HepG2 (cell line): ENCODE data around the gene NDUFS1. TPM values are rescaled to one million over a fixed set of nuclear protein-coding genes. Genes with fewer than 3 reads are reported as not detected.
A peak's percentile ranks its signal among the peaks of the same experiment; 100 is the strongest.

Experiments
- ATF5 ChIP-seq: sonication (generic); formaldehyde crosslinking; IDR thresholded peaks from 2 replicates; pipeline ENCODE4 v1.4.0; 2020; ENCODE audit warnings: mild to moderate bottlenecking, low read depth, missing genetic modification reagents
- DBP ChIP-seq: sonication (generic); formaldehyde crosslinking; IDR thresholded peaks from 2 replicates; pipeline ENCODE4 v1.4.0; 2020; ENCODE audit warnings: missing genetic modification reagents; ENCODE audit errors: not compliant biosample characterization
- FOXP4 ChIP-seq: sonication (generic); formaldehyde crosslinking; IDR thresholded peaks from 2 replicates; pipeline ENCODE4 v1.4.0; 2020; ENCODE audit warnings: missing genetic modification reagents
- GZF1 ChIP-seq: sonication (generic); formaldehyde crosslinking; IDR thresholded peaks from 2 replicates; pipeline ENCODE4 v1.5.1; 2020; ENCODE audit warnings: mild to moderate bottlenecking, missing genetic modification reagents
- HOXA9 ChIP-seq: sonication (generic); formaldehyde crosslinking; IDR thresholded peaks from 2 replicates; pipeline ENCODE4 v1.8.1; 2022; ENCODE audit warnings: missing genetic modification reagents, mild to moderate bottlenecking, moderate library complexity, borderline replicate concordance
- IRF2 ChIP-seq: IDR thresholded peaks from 2 replicates; pipeline ENCODE4 v1.6.1; 2018; ENCODE audit warnings: missing genetic modification reagents, missing compliant biosample characterization
- KLF6 ChIP-seq: IDR thresholded peaks from 2 replicates; pipeline ENCODE4 v1.8.0; 2016; ENCODE audit warnings: missing biosample characterization, missing genetic modification reagents
- PRDM4 ChIP-seq: sonication (generic); formaldehyde crosslinking; IDR thresholded peaks from 2 replicates; pipeline ENCODE4 v1.9.0; 2021; ENCODE audit warnings: missing genetic modification reagents, borderline replicate concordance
- SOX6 ChIP-seq, 2 experiments: fragments of 450-650 bp in 1 of 2; sonication (generic) in 1 of 2; formaldehyde crosslinking in 1 of 2; IDR thresholded peaks; 2 replicates each; pipeline versions ENCODE4 v1.4.0 to v1.6.1; 2017 to 2020; ENCODE audit warnings: antibody characterized with exemption in 1 of 2, mild to moderate bottlenecking in 1 of 2, missing genetic modification reagents in 1 of 2
- TMF1 ChIP-seq: sonication (generic); formaldehyde crosslinking; IDR thresholded peaks from 2 replicates; pipeline ENCODE4 v1.8.1; 2022; ENCODE audit warnings: low read depth, missing genetic modification reagents
- U2AF1 ChIP-seq: fragments of 200-400 bp; formaldehyde crosslinking; optimal IDR thresholded peaks from 2 replicates; pipeline ENCODE3; 2017; ENCODE audit warnings: mild to moderate bottlenecking, low read depth, low read length
- ZBTB26 ChIP-seq: IDR thresholded peaks from 2 replicates; pipeline ENCODE4 v1.6.1; 2016; ENCODE audit warnings: missing compliant biosample characterization, missing genetic modification reagents, borderline replicate concordance
- ZFP36L2 ChIP-seq: sonication (generic); formaldehyde crosslinking; IDR thresholded peaks from 2 replicates; pipeline ENCODE4 v1.4.0; 2020; ENCODE audit warnings: missing genetic modification reagents
- ZNF382 ChIP-seq: sonication (generic); formaldehyde crosslinking; IDR thresholded peaks from 2 replicates; pipeline ENCODE4 v1.5.0; 2020; ENCODE audit warnings: missing genetic modification reagents, mild to moderate bottlenecking, borderline replicate concordance
- ZNF556 ChIP-seq: sonication (generic); formaldehyde crosslinking; IDR thresholded peaks from 2 replicates; pipeline ENCODE4 v1.4.0; 2020; ENCODE audit warnings: mild to moderate bottlenecking, missing genetic modification reagents, borderline replicate concordance
- ZNF564 ChIP-seq: sonication (generic); formaldehyde crosslinking; IDR thresholded peaks from 2 replicates; pipeline ENCODE4 v1.8.1; 2023; ENCODE audit warnings: mild to moderate bottlenecking, missing genetic modification reagents
- ZNF746 ChIP-seq: sonication (generic); formaldehyde crosslinking; IDR thresholded peaks from 2 replicates; pipeline ENCODE4 v1.8.0; 2022; ENCODE audit warnings: mild to moderate bottlenecking, missing genetic modification reagents
- ZNF772 ChIP-seq: sonication (generic); formaldehyde crosslinking; IDR thresholded peaks from 2 replicates; pipeline ENCODE4 v1.5.0; 2020; ENCODE audit warnings: mild to moderate bottlenecking, missing genetic modification reagents
- ZNF780A ChIP-seq: sonication (generic); formaldehyde crosslinking; IDR thresholded peaks from 2 replicates; pipeline ENCODE4 v1.8.0; 2022; ENCODE audit warnings: mild to moderate bottlenecking, missing genetic modification reagents, moderate library complexity
- ZNF781 ChIP-seq: sonication (generic); formaldehyde crosslinking; IDR thresholded peaks from 2 replicates; pipeline ENCODE4 v1.5.1; 2020; ENCODE audit warnings: borderline replicate concordance, mild to moderate bottlenecking, missing genetic modification reagents; ENCODE audit errors: not compliant biosample characterization
- ZNF782 ChIP-seq: sonication (generic); formaldehyde crosslinking; IDR thresholded peaks from 2 replicates; pipeline ENCODE4 v1.4.0; 2020; ENCODE audit warnings: missing genetic modification reagents, mild to moderate bottlenecking, borderline replicate concordance
- polyA plus RNA-seq, 8 experiments: library from polyadenylated mRNA; depleted of rRNA in 3 of 8; stranded (reverse) in 7 of 8; unstranded in 1 of 8; fragments of >200 nt; fragmentation: Illumina TruSeq in 4 of 8; extraction: Trizol in 4 of 8; gene quantifications; 2 replicates each; pipeline versions ENCODE4 v1.2.1 to v1.2.3, GENCODE V29; 2011 to 2016; ENCODE audit warnings: low read depth in 4 of 8, missing spikeins in 1 of 8, mixed read lengths in 1 of 8; ENCODE audit not compliant: insufficient read depth in 1 of 8
- total RNA-seq, 5 experiments: library from RNA; depleted of rRNA; stranded (reverse); fragments of >200 nt; fragmentation: Illumina TruSeq; extraction: Trizol; gene quantifications; 2 replicates each; pipeline ENCODE4 v1.2.3, GENCODE V29; 2016; ENCODE audit warnings: low read depth in 1 of 5

Gene NDUFS1
- total and polyA plus RNA-seq, 2 of the 13 experiments (the other 11 are each of a cell fraction or from before 2014, with no cell fraction given): 139 to 242 TPM

- TF ChIP-seq PRDM4 (CRISPR knock-in tag): no peak
- TF ChIP-seq ATF5 (CRISPR knock-in tag): no peak
- TF ChIP-seq KLF6 (CRISPR knock-in tag): no peak
- no peak for TF ChIP-seq ZNF782 (CRISPR knock-in tag)
- no peak for TF ChIP-seq TMF1 (CRISPR knock-in tag)
- TF ChIP-seq ZNF382 (CRISPR knock-in tag): no peak; the same call in 1 of the 2 replicates
- no peak for TF ChIP-seq SOX6 (IDR thresholded peaks at IDR 0.05)
- no peak for TF ChIP-seq SOX6 (CRISPR knock-in tag; IDR thresholded peaks at IDR 0.05)
- no peak for TF ChIP-seq ZBTB26 (CRISPR knock-in tag)
- no peak for TF ChIP-seq FOXP4 (CRISPR knock-in tag)
- no peak for TF ChIP-seq U2AF1
- no peak for TF ChIP-seq ZNF746 (CRISPR knock-in tag)
- no peak; the same call in 1 of the 2 replicates for TF ChIP-seq ZNF780A (CRISPR knock-in tag)
- TF ChIP-seq ZNF556 (CRISPR knock-in tag): no peak; the same call in 1 of the 2 replicates
- TF ChIP-seq DBP: no peak
- no peak for TF ChIP-seq ZNF772 (CRISPR knock-in tag)
- no peak for TF ChIP-seq ZFP36L2
- TF ChIP-seq ZNF781 (CRISPR knock-in tag): peak; percentile 13
- no peak for TF ChIP-seq GZF1 (CRISPR knock-in tag)
- TF ChIP-seq ZNF564 (CRISPR knock-in tag): no peak
- TF ChIP-seq HOXA9 (CRISPR knock-in tag): peak; percentile 32; the same call in 1 of the 2 replicates
- no peak for TF ChIP-seq IRF2 (CRISPR knock-in tag)
These were observed 1.0 kb upstream of the NDUFS1 start (continued) for GRCh38 chr2:206160125-206160806.
